SK-N-DZ (cell line): ENCODE measurements around the gene KIRREL2.

ENCODE experiments used
- DNase-seq: peaks from one replicate; pipeline ENCODE4 v3.0.0-alpha.2; 2015; ENCODE audit warnings: low spot score

The KIRREL2 gene

DNA sequence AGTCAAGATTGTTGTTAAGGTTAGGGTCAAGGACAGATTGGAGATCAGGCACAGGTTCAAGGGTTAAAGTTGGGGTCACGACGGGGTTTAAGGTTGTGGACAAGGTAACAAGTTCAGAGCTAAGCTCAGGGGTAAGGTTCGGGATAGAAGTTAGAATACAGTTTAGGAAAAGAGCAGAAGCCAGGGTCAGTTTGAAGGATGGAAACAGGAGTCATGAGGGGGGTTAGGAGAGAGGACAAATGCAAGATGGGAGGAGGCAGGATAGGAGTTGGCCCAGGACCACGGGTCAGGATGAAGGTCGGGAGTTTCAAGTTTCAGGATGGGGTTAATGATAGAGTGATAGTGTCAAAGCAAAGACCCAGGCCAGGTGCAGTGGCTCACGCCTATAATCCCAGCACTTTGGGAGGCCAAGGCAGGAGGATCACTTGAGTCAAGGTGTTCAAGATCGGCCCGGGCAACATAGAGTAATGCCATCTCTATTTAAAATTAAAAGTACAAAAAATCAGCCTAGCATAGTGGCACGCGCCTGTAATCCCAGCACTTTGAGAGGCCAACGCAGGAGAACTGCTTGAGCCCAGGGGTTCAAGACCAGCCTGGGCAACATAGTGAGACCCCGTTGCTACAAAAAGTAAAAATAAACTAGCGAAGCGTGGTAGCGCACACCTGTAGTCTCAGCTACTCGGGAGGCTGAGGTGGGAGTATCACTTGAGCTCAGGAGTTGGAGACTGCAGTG is 12.1 kb upstream of the KIRREL2 start:
- DNase-seq = no peak

DNA sequence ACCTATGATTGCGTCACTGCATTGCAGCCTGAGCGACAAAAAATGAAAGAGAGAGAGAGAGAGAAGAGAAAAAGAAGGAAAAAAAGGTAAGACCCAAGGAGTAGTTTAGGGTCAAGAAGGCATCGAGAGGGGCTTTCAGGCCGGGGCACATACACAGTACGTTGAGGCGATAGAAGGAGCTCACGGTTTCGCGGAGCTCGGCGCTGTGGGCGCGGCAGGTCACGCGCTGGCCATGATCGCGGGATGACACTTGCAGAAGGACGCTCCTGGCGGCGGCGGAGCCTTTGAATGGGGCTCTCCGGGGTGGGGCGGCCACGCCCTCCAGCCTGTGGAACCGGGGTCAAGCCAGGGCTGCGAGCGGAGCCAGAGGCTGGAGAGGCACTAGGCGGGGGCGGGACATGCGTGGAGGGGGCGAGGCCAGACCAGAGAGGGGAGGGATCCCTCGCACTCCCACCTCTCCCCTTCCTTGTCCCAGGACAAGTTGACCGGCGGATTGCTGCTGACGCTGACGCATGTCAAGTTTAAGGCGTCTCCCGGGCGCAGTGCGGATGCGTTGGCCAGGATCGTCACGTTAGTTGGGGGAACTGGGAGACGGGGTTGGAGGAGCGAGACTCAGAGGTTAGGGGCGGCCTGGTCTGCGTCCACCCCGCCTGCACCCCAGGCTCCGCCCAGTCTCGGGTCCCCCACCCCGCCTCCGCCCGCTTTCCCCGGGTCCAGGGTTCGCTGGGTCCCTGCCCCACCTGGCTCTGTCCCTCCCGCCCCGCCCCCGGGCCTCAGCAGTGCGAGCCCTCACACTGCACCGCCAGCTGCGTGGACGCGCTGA is 11.3 kb upstream of the KIRREL2 start:
- DNase-seq = no peak

DNA sequence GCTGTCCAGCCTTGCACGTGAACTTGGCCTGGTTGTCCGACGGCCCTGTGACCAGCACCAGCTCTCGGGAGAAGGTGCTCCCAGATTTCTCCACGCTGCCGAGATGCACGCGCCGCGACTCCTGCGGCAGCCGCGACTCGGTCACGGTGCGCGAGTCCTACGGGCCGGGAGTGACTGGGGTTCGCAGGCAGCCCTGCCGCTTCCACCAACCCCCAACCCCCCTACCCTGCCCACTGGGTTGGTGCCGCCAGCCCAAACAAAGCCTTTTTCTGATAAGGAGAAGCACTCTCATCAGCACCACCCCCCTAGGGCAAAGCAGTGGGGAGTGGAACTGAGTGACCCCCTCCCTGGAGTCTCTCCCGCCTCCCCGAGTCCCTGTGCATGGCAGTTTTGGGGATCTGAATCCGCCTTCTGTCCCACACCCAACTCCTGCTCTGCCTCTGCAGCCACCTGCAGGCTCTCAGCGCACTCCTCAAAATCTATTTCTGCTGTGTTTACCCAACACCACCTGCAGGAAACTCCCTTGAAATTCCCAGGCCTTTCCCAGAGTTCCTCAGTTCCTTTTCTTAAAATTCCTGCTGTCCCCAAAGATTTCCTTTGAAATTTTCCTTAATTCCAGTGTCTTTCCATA is 10.6 kb upstream of the KIRREL2 start:
- DNase-seq = no peak

DNA sequence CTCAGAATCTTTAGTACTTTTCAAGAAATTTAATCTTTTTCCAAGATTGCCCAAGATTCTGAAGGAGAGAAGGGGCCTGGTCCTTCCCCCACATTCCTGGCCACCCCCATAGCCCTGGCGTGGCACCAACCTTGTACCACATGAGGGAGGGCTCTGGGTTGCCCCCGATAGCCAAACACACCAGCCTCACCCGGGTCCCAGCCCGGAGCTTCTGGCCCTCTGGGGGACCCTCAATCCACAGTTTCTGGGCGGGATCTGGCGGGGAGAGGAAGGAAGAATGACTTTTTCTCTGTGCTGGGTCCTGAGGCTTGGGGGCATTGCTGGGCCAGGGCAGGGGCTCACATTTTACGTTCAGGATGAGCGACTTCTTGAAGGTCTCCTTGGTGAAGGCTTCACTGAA is 8.8 kb upstream of the KIRREL2 start:
- DNase-seq = no peak

DNA sequence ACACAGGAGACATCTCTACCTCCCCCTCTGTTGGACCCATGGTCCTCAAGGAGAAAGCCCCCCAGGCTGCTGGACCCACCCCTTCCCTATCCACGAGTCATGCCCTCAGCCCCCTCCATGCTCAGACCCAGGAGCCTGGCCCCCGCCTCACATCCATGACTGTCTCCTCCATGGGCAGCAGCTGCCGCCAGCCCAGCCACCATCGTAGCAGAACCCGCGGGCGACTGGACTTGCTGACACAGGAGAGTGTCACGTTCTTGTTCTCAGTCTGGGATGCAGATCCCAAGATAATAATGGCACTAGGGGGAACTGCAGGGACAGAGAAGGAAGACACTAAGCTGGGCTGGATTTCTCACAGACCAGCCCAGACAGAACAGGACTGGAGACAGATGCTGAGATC is 8.2 kb upstream of the KIRREL2 start:
- DNase-seq = no peak

DNA sequence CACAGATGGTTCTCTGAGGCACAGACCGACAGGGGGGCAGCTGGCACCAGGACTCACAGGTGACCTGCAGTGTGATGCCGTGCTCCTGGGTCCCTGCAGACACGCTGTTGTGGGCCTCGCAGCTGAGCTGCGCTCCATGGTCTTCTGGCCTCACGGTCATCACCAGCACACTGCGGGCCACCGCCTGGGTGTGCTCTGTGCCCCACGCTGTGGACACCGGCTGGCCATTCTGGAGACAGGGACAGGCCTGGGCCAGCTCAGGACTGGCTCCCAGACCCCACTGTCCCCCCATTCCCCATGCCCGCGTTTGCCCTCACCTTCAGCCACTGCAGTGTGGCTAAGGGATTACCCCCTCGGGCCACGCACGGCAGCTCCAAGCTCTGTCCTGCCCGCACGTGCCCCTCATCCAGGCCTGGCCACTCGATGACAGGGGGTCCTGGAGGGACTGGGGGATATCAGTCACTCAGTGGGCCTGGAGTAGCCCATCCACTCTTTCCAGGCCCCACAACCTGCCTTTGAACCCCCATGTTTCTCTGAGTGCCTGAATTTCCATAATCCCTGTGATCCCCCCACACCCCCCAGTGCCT is 7.7 kb upstream of the KIRREL2 start:
- no peak for DNase-seq

DNA sequence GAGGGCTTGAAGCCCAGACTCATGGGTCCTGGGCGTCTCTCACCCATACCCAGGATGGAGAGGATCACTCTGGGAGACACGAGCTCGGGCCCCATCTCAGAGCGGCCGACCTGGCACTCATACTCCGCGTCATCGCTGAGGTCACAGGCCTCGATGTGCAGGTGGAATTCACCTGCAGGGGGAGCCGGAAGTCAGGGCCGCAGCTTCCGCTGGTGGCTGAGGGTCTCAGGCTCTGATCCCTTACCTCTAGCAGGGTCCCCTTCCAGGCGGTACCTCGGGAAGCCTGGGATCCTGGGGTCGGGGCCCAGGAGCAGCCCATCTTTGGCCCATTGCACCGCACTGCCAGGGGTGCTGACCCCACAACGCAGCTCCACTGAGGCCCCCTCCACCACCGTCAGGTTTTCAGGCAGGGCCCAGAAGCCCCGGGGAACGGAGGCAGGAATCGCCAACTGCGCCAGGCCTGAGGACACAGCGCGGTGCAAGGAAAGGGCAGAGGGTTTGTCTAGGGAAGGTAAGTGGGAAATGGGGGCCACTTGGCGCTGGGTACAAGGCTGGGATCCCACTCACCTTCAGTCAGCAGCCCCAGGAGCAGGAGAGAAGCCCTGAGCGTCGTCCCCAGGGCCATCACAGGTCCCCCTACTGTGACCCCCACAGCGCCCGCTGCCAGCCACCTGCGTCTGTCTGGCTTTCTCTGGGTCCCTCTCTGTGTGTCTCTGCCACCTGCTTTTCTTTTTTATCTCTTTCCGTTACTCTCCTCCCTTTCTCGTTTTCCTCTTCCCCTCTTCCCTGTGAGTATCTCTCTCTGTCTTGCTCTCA is 5.3 kb upstream of the KIRREL2 start:
- DNase-seq = no peak

DNA sequence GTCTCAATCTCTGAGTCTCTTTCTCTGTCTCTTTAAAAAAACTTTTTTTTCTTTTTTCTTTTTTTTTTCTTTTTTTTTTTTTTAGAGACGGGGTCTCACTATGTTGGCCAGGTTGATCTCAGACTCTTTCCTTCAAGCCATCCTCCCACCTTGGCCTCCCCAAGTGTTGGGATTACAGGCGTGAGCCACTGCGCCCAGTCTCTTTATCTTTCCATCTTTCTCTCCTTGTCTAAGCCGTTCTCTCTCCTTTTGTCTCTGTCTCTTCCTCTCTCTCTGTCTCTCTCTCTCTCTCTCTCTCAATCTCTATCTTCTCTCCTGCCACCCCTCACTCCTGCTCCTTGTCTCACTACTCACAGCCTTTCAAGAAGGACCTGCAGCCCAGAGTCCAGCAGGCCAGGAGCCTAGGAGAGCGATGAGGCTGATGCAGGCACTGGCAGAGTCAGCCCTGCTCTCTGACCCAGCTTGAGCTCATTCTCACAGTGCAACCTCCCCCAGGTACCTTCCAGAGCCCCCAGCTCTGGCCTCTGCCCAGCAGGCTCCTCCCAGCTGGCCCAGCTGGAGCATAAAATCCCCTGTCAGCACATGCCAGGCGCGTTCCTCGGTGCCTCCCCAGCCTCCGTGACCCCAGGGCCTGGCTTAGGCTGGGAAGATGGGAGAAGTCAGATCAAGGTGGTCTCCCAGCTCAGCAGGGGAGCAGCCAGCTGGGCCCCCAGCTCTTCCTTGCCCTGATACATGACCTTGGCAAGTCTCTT is 4.5 kb upstream of the KIRREL2 start, which contains the start of gene NPHS1:
TSS of gene NPHS1 (minus strand) at position 476 of the 752 bp plus-strand sequence. CDS start 667 bp downstream, outside the sequence.
- DNase-seq = no peak

DNA sequence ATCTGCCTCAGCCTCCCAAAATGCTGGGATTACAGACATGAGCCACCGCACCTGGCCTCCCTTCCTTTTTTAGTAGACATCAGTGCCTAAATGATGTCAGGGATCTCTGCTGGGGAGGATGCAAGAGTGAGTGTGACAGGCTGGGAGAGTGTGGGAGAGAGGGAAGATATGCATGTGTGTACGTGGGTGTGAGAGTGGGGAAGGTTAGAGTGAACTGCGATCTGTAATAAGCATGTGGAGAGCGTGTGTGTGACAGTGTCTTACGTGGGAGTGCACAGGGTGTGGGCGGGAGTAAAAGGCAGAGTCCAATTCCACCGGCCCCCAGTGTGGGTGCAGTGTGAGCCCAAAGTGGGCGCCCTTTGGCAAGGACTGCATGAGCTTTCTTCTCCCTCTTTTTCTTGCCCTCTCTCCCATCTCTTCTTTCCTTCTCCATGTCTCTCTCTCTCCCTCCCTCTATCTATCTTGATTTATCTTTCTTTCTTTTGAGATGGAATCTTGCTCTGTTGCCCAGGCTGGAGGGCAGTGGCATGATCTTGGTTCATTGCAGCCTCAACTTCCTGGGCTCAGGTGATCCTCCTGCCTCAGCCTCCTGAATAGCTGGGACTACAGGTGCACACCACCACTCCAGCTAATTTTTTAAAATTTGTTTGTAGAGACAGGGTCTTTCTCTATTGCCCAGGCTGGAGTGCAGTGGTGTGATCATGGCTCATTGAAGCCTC is 3.5 kb upstream of the KIRREL2 start:
- DNase-seq = no peak

DNA sequence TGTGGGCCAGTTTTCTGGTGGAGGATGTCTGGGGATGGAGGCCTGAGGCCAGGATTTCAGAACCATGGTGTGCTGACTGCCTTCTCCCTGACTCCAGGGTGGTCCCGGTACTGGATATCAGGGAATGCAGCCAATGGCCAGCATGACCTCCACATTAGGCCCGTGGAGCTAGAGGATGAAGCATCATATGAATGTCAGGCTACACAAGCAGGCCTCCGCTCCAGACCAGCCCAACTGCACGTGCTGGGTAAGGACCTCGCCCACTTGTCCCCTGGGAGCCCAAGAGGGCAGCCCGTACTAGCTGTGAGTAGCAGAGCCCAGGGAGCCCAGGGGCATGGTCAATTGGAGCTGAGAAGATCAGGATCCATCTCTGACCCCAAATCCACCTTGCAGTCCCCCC is 1.6 kb downstream of the KIRREL2 start:
- DNase-seq = no peak

DNA sequence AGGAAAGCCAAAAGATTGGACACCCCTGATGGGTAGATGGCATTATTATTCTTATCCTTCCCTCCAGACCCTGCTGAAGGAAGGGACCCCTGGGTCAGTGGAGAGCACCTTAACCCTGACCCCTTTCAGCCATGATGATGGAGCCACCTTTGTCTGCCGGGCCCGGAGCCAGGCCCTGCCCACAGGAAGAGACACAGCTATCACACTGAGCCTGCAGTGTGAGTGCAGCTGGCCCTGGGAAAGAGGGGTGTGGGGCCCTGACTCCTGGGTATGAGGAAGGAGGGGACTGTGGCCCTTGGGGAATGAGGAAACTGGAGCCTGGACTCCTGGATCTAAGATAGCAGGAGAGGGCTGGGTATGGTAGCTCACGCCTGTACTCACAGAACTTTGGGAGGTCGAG is 2.7 kb downstream of the KIRREL2 start:
- no peak for DNase-seq

DNA sequence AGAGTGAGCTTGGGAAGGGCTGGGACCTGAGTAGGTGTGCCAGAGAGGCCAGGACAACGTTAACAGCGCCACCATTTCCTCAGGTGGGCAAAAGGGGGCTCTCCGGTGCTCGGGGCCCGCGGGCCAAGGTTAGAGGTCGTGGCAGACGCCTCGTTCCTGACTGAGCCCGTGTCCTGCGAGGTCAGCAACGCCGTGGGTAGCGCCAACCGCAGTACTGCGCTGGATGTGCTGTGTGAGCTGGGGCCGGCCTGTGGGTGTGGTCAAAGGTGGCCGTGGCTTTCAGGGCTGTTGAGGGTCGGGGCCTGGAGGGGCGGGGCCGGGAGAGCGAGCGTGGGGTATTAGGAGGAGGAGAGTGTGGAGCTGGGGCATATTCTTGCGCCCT is 3.7 kb downstream of the KIRREL2 start:
- no peak for DNase-seq

DNA sequence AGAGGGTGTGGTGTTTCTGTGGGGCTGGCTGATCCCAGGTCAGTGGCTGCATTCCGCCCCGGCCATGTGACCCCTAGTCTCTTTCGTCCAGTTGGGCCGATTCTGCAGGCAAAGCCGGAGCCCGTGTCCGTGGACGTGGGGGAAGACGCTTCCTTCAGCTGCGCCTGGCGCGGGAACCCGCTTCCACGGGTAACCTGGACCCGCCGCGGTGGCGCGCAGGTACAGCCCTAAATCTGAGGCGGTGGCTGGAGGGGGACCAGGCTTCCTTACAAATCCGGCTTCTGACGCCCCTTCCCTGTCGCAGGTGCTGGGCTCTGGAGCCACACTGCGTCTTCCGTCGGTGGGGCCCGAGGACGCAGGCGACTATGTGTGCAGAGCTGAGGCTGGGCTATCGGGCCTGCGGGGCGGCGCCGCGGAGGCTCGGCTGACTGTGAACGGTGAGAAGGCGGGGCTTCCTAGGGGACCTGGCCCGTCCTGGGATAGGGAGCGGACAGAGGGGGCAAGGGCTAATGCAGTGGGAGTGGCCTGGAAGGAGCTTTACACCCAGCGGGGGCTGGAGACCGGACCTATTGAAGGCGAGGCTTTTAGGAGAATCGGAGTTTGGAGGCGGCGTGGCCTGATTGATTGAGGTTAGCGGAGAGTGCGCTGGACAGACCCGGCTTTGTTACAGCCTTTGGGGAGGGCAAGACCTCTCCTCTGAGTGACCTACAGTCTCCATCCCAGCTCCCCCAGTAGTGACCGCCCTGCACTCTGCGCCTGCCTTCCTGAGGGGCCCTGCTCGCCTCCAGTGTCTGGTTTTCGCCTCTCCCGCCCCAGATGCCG is 4.3 kb downstream of the KIRREL2 start:
- peak; percentile 59 for DNase-seq

DNA sequence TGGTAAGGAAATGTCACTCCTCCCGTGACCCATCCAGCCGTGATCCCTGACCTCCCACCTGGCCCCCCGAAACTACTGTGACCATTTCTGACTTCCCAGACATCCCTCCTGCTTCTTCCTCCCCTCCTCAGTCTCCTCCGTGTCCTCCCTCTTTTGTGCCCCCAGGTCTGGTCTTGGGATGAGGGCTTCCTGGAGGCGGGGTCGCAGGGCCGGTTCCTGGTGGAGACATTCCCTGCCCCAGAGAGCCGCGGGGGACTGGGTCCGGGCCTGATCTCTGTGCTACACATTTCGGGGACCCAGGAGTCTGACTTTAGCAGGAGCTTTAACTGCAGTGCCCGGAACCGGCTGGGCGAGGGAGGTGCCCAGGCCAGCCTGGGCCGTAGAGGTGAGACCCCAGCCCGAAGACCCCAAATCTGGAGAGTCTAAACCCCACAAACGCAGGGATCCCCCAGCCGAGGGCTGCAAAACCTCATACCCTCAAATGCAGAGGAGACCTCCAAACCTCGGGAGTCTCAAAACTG is 5.0 kb downstream of the KIRREL2 start:
- DNase-seq = no peak

DNA sequence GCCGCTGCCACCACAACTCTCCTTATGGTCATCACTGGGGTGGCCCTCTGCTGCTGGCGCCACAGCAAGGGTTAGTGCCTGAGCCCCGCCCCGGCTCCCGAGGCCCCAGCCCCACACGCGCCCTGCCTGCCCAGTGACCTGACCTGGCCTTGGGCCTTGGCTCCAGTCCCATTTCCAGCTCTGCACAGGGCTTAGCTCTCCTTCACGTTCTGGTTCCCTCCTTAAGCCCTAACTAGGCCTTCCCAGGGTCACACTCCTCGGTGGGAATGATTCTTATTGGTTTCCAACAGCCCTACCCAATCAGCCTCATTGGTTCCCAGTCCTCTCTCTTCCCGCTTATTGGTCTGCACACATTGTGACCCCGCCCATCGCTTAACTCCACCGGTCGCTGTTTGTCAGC is 5.8 kb downstream of the KIRREL2 start:
- DNase-seq = no peak

DNA sequence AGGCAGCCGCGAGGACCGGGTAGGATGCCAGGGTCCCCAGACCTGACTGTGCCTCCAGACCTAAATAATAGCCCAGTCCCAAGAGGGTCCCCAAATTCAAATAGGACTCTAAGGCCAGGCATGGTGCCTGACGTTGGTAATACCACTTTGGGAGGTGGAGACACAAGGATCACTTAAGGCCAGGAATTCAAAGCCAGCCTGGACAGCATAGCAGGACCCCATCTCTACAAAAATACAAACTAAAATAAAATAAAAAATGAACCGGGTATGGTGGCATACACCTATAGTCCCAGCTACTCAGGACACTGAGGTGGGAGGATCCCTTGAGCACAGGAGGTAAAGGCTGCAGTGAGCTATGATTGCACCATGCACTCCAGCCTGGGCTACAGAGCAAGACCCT is 6.3 kb downstream of the KIRREL2 start:
- DNase-seq = no peak

DNA sequence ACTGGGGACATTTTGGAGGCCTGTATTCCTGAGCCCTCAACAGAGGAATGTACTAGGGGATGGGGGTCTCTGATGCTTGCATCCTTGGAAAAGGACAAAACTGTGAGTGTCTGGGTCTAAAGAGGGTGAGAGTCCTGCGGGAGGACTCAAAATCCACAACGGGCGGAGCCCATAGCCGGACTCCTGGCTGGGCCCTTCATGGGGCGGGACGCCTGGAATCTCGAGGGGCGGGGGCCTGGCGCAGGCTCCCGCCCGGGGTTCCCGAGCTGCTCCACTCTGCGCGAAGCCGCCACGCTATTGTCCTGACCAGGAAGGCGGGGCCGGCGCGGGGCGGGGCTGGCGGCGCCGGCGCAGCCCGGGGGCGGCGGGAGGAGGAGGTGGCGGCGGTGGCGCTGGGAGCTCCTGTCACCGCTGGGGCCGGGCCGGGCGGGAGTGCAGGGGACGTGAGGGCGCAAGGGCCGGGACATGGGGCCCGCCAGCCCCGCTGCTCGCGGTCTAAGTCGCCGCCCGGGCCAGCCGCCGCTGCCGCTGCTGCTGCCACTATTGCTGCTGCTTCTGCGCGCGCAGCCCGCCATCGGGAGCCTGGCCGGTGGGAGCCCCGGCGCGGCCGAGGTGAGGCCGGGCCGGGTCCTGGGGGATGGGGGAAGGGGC is 11.6 kb downstream of the KIRREL2 start, which contains the start of gene APLP1:
TSS of gene APLP1 (plus strand) at position 403 of the 651 bp plus-strand sequence. CDS start at position 466, 63 bp downstream.
- DNase-seq = peak; percentile 68

DNA sequence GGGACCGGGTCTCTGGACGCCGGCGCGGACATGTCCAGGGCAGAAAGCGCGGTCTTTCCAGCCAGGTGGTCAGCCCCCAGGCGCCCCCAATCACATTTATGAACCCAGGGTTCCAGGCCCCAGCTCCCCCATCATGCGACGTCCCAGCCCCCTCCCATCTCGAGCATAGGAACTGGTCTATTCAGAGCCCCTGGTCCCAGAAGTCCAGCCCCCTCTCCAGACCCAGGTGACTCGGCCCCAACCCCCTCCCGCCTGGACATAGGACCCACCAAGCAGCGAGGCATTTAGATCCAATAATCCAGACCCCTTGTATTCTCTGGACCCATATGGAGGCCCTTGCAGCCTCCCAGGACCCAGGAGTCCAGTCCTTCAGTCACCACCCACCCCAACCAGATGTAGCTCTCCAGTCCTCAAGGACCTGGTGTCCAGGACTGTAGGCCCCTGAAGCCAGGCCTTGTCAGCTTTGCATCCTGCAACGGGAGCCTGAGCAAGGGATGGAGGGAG is 12.2 kb downstream of the KIRREL2 start:
- no peak for DNase-seq
